Suprapubic skin (tissue), 4 donors: Measurements from ENCODE around the gene DSCAML1. TPM values are rescaled to one million over a fixed set of nuclear protein-coding genes. Genes with fewer than 3 reads are reported as not detected.

Experiments
- DNase-seq, 2 donors: peaks; one replicate each; pipeline ENCODE4 v3.0.0-alpha.2; 2019; ENCODE audit warnings: low spot score in 2 of 2
- H3K27ac ChIP-seq: fragments of 200-600 bp; sonication (generic); one replicate; pipeline ENCODE4 v1.5.1; 2019
- H3K27me3 ChIP-seq: fragments of 200-600 bp; sonication (generic); one replicate; pipeline ENCODE4 v1.5.1; 2019
- H3K36me3 ChIP-seq: fragments of 200-600 bp; sonication (generic); one replicate; pipeline ENCODE4 v1.5.1; 2019
- H3K4me1 ChIP-seq: fragments of 200-600 bp; sonication (generic); one replicate; pipeline ENCODE4 v1.5.1; 2019
- H3K4me3 ChIP-seq: fragments of 200-600 bp; sonication (generic); one replicate; pipeline ENCODE4 v1.5.1; 2019; ENCODE audit warnings: mild to moderate bottlenecking
- H3K9me3 ChIP-seq: fragments of 200-600 bp; sonication (generic); one replicate; pipeline ENCODE4 v1.5.1; 2019
- CTCF ChIP-seq, 2 donors: fragments of 200-600 bp in 1 of 2; fragments of 450-650 bp in 1 of 2; sonication (generic) in 1 of 2; IDR thresholded peaks; one replicate each; pipeline ENCODE4 v1.5.1; 2016 to 2019; ENCODE audit warnings: antibody characterized with exemption in 2 of 2, mild to moderate bottlenecking in 1 of 2, moderate library complexity in 1 of 2
- EP300 ChIP-seq: sonication (generic); formaldehyde crosslinking; IDR thresholded peaks from one replicate; pipeline ENCODE4 v1.6.1; 2017; ENCODE audit warnings: antibody characterized with exemption
- POLR2A ChIP-seq, 2 donors: fragments of 450-650 bp; IDR thresholded peaks; one replicate each; pipeline ENCODE4 v1.6.1; 2017; ENCODE audit warnings: antibody characterized with exemption in 2 of 2, mild to moderate bottlenecking in 2 of 2, moderate library complexity in 2 of 2
- POLR2AphosphoS5 ChIP-seq, 3 donors: sonication (generic); formaldehyde crosslinking; IDR thresholded peaks; one replicate each; pipeline ENCODE4 v1.6.1; 2017; ENCODE audit warnings: antibody characterized with exemption in 3 of 3
- WGBS: methylation state at CpG from one replicate; pipeline ENCODE4 v1.1.5; 2018; 5-methylcytosine and 5-hydroxymethylcytosine counted together
- total RNA-seq, 4 donors: library from RNA; depleted of rRNA; stranded (reverse); fragments of >200 nt; gene quantifications; one replicate each; pipeline ENCODE4 v1.1.0, GENCODE V29; 2016

The DSCAML1 gene
- total RNA-seq, 4 donors from 2014 or later = 0.11 to 0.24 (median 0.21) TPM; not detected in 1

DNA sequence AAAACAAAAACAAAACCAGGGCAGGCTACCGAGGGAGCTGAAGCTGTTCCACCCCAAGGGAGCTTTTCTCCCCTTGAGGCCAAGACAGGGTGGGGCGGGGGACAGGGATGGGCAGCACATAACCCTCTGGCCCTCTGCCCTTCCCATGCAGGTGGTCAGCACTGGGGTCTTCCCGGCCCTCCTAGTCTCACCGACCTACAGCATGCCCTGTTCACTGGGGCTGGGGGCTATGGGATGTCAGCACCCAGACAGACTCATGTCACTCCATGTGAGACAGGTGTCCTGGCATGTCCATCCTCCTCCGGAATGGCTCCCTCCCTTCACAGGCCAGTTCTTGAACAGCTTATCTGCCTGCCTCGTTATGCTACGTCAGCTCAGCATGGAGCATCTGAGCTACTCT is 51.7 kb downstream of the DSCAML1 start:
- Histone ChIP-seq H3K4me1 (no peaks in the 10 kb centered on the region), H3K9me3 (peaks cover 6% of the 10 kb centered on the region), H3K4me3 (no peak overlapping the region), H3K36me3 (no peaks in the 10 kb centered on the region), H3K27ac (no peak overlapping the region), H3K27me3 (peaks cover 23% of the 10 kb centered on the region)
- 44% methylated on average over 5 of the region's 7 CpGs for WGBS
- TF ChIP-seq EP300 (no peak), CTCF (IDR thresholded peaks at IDR 0.05) (no peak), POLR2A (IDR thresholded peaks at IDR 0.05) (no peak), POLR2AphosphoS5 (IDR thresholded peaks at IDR 0.05) (no peak)
- no peak for DNase-seq

DNA sequence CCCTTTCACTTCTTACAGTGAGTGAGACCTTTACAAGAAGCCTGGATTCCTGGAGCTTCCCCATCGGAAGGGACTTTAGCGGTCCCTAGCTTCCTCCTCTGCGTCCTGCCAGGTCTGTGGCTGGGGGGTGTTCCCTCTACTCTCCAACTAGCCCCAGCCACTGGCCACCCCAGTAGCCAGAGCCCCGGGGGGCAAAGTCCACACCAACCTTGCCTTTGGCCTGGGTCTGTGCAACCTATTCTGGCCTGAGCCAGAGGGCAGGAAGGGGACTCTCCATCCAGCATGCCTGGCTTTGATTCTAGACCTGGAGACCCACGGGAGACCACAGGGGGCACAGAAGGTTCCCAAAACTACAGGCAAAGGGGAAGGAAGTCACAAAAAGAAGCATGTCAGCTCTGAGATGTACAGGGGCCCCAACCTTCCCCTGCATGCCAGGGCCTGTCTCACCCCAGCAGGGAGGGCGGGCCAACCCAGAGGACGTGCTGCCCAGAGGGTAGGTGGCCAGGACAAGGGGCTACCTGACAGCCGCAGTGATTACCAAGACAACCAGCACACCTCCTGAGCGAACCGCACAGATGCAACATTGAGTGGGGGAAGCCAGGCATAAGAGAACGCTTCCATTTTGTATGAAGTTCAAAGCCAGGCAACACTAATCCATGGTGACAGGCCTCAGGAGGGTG is 52.4 kb downstream of the DSCAML1 start:
- H3K27ac ChIP-seq = no peak overlapping the region
- peaks cover 23% of the 10 kb centered on the region for H3K27me3 ChIP-seq
- no peaks in the 10 kb centered on the region for H3K36me3 ChIP-seq
- H3K4me1 ChIP-seq = no peaks in the 10 kb centered on the region
- 84% methylated on average over 5 of the region's 11 CpGs for WGBS
- H3K9me3 ChIP-seq = peaks cover 6% of the 10 kb centered on the region
- no peak for DNase-seq
- no peak overlapping the region for H3K4me3 ChIP-seq
- TF ChIP-seq EP300 = no peak
- no peak for TF ChIP-seq POLR2AphosphoS5 (IDR thresholded peaks at IDR 0.05)
- no peak for TF ChIP-seq POLR2A (IDR thresholded peaks at IDR 0.05)
- TF ChIP-seq CTCF (IDR thresholded peaks at IDR 0.05) = no peak

DNA sequence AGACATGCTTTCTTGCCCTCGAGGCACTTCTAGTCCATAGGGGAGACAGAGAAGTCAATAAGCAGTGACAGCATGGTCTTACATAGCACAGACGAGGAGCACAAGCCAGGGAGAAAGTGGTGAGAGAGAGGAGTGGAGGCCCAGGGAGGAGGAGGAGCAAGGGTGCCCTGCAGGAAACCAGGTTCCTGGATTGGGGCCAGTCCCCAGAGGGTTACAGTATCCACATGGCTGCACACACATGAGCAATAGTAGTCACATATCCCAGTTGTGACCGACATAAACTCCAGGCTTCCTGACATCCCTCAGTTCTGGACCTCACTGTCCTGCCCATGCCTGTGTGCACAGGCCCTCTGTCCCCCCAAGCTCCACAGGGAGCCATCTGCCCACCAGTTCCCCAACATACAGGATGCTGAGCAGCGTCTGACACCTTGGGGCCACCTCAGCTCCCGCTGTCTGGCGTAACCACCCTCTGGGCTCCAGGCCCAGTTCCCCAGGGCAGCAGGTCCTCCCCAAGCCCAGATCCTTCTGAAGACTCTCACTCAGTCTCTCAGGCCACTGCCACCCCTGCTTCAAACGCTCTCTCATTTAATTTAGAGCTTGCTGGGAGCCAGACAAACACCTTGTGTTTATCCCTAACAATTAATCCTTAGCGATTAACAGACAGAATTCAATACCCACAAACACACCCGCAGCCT is 53.7 kb downstream of the DSCAML1 start:
- 60% methylated on average over 9 of the region's 9 CpGs for WGBS
- peaks cover 6% of the 10 kb centered on the region for H3K9me3 ChIP-seq
- TF ChIP-seq EP300 = no peak
- TF ChIP-seq CTCF (IDR thresholded peaks at IDR 0.05) = no peak
- no peak for TF ChIP-seq POLR2AphosphoS5 (IDR thresholded peaks at IDR 0.05)
- TF ChIP-seq POLR2A (IDR thresholded peaks at IDR 0.05) = no peak
- H3K27me3 ChIP-seq = peaks cover 27% of the 10 kb centered on the region
- DNase-seq = no peak
- H3K27ac ChIP-seq = no peak overlapping the region
- no peak overlapping the region for H3K4me3 ChIP-seq
- H3K4me1 ChIP-seq = no peaks in the 10 kb centered on the region
- H3K36me3 ChIP-seq = no peaks in the 10 kb centered on the region

DNA sequence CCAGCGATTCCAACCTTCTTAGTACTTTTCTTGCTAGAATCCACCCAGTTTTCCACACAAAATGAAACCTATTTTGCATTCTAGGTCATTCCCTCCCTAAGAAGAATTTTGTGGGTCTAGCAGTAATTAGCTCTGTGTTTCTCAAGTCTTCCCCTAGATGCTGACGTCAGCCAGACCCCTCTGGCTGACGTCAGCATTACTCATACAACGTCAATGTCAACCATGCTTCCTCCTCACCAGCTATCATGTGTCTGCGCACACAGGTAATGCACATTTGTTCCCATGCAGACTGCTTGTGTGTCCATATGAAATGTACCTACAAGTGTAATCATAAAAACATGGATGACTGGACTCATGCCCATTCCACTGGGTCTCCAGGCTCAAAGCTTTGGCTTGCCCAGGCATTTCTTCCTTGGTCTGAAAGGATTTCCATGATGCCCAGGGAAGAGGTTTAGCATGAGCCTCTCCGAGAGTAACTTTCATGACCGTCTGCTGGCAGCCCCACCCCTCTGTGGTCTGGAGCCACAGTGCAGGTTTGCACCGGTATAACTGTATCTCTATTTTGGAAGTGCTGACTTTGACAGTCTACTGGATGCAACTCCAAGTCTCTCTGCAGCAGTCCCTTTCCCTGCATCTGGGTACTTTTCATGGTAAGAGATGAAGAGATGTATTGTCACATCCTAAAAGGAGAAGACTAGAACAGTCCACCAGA is 58.6 kb downstream of the DSCAML1 start:
- Histone ChIP-seq H3K36me3 (no peaks in the 10 kb centered on the region), H3K4me3 (no peak overlapping the region), H3K27ac (no peak overlapping the region), H3K4me1 (no peaks in the 10 kb centered on the region), H3K27me3 (peaks cover 23% of the 10 kb centered on the region), H3K9me3 (peaks cover 6% of the 10 kb centered on the region)
- TF ChIP-seq POLR2AphosphoS5 (IDR thresholded peaks at IDR 0.05) (no peak), EP300 (no peak), POLR2A (IDR thresholded peaks at IDR 0.05) (no peak), CTCF (IDR thresholded peaks at IDR 0.05) (no peak)
- DNase-seq = no peak
- WGBS = 63% methylated on average over 8 of the region's 8 CpGs
